GM12875 (cell line): ENCODE data around the gene ACHE.

Source experiments
- H3K4me3 ChIP-seq: one replicate; pipeline ENCODE4 v1.5.1; 2011; ENCODE audit warnings: low read depth, low read length, control low read depth
- TF ChIP-seq, protein P1 (sequence below): IDR thresholded peaks from 2 replicates; pipeline ENCODE4 v1.5.1; 2011; ENCODE audit warnings: low read depth, mild to moderate bottlenecking, control low read depth, inconsistent platforms, low read length, moderate library complexity, borderline replicate concordance; ENCODE audit not compliant: insufficient read depth

The ACHE gene

GRCh38 chr7:100891568-100892247 is 4.0 kb downstream of the ACHE start:
- H3K4me3 ChIP-seq = no peak overlapping the region
- TF ChIP-seq, protein P1, sequence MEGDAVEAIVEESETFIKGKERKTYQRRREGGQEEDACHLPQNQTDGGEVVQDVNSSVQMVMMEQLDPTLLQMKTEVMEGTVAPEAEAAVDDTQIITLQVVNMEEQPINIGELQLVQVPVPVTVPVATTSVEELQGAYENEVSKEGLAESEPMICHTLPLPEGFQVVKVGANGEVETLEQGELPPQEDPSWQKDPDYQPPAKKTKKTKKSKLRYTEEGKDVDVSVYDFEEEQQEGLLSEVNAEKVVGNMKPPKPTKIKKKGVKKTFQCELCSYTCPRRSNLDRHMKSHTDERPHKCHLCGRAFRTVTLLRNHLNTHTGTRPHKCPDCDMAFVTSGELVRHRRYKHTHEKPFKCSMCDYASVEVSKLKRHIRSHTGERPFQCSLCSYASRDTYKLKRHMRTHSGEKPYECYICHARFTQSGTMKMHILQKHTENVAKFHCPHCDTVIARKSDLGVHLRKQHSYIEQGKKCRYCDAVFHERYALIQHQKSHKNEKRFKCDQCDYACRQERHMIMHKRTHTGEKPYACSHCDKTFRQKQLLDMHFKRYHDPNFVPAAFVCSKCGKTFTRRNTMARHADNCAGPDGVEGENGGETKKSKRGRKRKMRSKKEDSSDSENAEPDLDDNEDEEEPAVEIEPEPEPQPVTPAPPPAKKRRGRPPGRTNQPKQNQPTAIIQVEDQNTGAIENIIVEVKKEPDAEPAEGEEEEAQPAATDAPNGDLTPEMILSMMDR = no peak

DNA sequence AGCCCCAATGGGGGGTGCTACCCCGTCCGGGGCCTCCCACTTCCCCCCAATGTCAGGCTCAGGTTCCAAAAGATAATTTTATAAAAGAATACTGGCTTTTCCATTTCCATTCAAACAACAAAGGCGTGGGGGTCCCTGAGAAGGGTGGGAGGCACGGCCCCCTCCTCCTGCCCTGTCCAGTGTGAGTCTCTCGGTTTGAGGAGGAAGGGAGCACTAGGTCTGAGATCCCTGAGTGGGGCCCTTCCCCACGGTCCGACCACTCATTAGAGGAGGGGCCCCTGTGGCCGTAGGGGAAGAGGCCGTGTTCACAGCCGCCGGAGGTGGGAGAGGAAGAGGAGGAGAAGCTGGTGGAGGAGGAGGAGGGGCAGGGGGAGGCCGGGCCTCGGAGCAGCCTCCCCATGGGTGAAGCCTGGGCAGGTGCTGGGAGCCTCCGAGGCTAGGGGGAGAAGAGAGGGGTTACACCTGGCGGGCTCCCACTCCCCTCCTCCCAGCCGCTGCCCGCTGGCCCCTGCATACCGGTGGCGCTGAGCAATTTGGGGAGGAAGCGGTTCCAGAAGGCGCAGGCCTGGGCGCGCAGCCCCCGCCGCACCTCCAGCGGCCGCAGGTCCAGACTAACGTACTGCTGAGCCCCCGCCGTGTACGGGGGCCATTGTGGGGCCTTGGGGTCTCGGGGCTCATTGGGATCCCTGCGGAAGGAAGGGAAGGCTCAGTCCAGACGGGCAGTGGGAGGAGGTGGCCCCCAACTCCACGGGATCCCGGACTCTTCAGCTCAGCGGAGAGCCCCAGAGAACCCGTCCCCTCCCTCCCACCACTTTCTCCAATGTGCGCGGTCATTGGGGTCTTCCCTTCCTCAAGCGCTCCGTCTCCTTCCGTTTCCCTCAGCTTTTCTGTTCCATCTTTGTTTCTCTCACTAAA is 4.8 kb downstream of the ACHE start:
- peak overlapping the region; percentile 59 for H3K4me3 ChIP-seq

DNA sequence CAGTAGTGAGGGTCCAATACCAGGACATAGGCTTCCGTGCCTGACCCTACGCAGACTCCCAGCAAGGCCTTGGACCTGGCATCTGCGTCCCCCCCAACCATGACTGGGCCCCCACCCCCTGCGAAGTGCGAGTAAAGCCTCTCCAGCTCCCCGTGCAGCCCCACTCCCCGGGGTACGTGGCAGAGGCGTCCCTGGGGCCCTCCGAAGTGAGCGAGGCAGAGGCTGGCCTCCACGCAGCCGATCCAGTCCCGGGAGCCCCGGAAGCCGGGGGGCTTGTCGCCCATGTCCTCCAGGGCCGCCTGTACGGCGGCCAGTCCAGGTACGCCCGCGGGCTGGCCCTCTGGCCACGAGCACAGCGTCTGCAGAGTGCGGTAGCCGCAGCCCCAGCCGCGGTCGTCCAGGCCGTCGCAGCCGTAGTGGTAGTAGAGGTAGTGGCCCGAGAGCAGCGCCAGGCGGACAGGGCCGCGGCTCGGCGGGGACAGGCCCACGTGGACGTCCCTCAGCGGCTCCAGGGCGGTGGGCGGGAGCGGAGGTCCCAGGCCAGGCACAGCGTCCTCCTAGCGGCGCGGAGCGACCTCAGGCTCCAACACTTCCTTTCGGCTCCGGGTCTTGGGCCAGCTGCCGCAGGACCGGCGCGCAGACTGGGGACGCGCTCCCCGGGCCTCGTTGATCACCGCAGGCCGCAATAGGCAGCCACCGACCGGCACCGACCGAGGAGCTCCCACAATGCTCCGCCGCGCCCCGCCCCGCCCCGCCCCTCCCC is 6.5 kb downstream of the ACHE start, which contains the start of gene UFSP1:
UFSP1 (minus strand) TSS at position 728 of the 763 bp plus-strand sequence; CDS start at position 284, 444 bp downstream.
- TF ChIP-seq, protein P1 = no peak
- peak within 1 kb of the TSS; percentile 95 for H3K4me3 ChIP-seq

More for the DNA sequence above, 4.8 kb downstream of the ACHE start:
- TF ChIP-seq, protein P1 = 0 out of 2 replicates have a peak, but pooled peaks have one; percentile 1

DNA sequence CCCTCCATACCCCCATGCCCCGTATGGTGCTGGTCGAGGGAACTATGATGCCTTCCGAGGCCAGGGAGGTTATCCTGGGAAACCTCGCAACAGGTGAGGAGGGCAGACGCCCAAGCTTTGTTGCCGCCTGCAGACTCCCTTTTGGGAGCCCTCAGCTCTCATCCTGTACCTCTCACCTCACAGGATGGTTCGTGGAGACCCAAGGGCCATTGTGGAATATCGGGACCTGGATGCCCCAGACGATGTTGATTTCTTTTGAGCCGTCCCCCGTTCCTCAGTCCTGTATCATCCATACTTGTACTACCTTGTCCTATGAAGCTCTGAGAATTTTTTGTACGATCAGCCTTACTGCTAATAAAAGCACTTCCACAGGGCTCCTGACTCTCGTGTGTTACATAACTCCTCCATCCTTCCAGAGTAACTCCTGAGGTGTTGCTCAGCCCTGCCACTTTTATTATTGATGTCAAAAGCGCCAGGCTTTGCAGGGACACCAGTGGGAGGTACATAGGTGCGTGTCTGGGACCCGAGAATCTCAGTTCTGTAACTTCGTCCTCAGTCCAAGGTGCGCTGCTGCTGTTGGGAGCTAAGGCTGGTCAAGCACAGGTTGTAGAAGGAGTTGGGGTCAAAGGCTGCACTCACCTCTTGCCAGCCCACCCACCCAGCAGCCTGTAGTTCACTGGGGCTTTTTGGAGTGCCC is 7.2 kb downstream of the ACHE start:
- peak overlapping the region; percentile 95 for H3K4me3 ChIP-seq
- TF ChIP-seq, protein P1 = no peak

DNA sequence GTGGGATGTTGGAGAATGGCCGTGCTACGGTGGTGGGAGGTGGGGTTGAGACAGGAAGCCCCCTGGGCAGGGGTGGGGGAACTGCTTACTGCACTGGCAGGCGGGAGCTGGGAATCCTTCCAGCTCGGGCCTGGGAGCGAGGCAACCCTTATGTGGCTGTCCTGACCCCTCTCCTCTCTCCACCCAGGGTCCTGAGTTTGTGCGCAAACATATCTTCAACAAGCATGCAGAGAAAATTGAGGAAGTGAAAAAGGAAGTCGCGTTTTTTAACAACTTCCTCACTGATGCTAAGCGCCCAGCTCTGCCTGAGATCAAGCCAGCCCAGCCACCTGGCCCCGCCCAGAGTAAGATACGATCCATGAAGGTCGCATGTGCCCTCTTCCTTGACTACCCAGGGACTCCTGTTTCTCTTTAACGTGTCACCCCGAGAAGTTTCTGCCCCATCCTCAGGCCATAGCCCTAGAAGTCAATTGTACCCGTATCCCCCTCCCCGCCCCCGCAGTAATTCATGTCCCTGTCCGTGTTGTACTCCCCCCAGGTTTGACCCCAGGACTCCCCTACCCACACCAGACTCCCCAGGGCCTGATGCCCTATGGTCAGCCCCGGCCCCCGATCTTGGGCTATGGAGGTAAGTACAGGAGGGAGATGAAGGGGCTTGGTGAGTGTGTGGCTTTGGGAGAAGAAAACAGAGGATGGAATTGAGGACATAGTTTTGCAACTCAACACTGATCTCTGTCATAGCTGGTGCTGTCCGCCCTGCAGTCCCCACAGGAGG is 8.0 kb downstream of the ACHE start:
- TF ChIP-seq, protein P1 = no peak
- H3K4me3 ChIP-seq = peak overlapping the region; percentile 95
